Medulla oblongata (tissue), 1 donor: ENCODE measurements around the gene FSTL5.
A peak's percentile ranks its signal among the peaks of the same experiment; 100 is the strongest.
"Not testable (repeated sequence)": the region's sequence is repeated elsewhere in the genome, so short reads cannot be mapped to it uniquely, and the experiment has no call there.

Experiments
- DNase-seq: peaks from one replicate; pipeline ENCODE4 v3.0.0-alpha.2; 2015; ENCODE audit errors: extremely low spot score

Gene FSTL5

GRCh38 chr4:161829591-161829990 lies 334.2 kb downstream of the FSTL5 start:
- no peak for DNase-seq

DNA sequence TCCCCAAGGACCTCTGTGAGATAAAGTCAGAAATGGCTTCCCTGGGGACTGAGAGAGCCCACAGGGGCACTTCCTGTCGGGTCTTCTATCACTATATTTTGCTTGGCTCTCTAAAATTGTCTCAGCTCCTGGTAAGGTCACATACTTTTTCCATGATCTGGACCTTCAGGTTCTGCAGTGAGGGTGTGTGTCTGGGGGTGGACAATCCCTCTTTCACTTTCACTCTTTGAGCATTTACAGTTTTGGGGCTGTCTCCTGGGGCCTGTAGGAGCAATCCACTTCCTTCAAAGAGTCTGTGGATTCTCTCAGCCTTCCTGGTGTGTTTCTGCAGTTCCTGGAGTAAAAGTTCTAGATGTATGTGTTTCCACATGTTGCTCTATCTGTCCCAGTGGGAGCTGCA lies 335.7 kb downstream of the FSTL5 start:
- DNase-seq, result no peak

DNA sequence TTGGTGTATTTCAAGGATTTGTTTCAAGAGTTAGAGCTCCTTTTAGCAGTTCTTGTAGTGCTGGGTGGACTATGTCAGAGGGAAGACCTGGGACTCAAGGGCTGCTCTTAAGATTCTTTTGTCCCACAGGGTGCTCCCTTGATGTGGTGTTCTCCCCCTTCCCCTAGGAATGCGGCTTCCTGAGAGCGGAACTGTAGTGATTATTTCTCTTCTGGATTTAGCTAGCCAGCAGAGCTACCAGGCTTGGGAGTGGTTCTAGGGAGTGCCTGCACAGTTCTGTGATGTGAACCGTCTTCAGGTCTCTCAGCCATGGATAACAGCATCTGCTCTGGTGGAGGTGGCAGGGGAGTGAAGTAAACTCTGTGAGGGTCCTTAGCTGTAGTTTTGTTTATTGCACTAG lies 336.8 kb downstream of the FSTL5 start:
- no peak for DNase-seq

DNA sequence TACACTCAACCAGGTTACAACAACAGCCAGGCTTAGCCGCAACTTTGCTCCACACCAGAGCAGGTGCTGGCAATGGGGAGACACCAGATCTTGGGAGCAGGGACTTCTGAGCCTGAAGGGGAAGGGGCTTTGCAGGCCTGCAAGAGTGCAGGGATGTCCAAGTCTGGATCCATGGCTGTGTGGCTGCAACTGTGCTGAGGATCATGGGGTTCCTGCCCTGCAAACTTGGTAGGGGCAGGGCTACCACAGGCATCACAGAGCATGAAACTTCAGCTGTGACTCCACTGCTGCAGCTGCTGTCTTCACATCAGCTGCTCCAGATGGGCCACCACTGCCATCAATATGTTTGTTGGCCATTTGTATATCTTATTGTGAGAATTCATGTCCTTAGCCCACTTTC lies 340.4 kb downstream of the FSTL5 start:
- no peak for DNase-seq

GRCh38 chr4:161822174-161822573 lies 341.6 kb downstream of the FSTL5 start:
- no peak for DNase-seq

- no peak for DNase-seq
These were observed 345.9 kb downstream of the FSTL5 start for GRCh38 chr4:161817914-161818313.

DNA sequence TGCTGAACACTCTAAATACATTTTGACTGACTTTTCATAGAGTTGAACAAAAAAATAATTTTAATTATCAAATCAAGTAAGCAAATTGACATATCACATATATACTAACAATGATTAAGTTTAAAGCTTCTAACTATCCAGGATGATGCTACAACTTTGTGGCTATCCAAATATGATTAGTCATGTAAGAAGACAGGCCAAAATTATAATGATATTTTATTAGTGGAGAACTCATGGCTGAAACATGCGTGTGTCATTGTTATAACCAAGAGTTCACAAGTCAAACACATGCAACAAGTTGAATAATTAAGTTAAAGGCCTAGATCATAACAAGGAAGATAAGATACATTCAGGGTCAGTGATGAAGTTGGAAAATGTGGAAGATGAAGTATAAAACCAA lies 346.8 kb downstream of the FSTL5 start:
- DNase-seq, result no peak

DNA sequence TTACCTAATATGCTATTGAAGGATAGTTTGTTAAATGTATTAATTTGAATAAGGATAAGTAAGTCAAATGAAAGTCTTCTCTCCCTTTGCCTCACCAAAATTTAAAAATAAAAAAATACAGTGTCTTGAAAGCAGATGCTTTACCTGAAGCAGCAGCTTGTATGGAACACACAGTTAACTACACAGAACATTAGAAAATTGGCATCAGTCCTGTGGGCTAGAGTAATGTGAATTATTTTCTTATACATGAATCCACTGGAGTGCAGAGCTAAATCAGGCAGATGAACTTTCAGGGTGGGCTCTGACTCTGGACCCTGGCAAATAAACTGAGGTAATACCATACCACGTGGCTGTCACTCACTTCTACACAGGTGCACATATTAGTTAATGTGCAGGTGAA lies 348.0 kb downstream of the FSTL5 start:
- DNase-seq, result no peak

- DNase-seq, result no peak
These were observed 349.9 kb downstream of the FSTL5 start for GRCh38 chr4:161813889-161814288.

DNA sequence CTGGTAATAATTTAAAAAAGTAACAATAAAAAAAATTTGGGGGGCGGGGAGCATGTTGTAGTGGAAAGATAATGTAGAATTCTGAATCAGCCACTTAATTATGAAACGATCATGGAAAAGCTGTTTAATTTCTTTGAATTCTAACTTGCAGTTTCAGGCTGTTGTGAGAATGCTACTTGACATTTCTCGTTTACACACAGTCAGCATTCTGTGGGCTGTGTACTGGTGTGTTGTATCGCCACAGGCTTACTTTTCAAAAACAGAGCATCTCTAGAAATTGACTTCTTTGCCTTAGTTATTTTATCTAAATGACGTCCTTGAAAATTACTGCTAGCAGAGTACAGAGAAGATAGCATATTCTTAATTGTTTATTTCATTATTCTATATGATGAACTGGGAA lies 350.4 kb downstream of the FSTL5 start:
- no peak for DNase-seq

DNA sequence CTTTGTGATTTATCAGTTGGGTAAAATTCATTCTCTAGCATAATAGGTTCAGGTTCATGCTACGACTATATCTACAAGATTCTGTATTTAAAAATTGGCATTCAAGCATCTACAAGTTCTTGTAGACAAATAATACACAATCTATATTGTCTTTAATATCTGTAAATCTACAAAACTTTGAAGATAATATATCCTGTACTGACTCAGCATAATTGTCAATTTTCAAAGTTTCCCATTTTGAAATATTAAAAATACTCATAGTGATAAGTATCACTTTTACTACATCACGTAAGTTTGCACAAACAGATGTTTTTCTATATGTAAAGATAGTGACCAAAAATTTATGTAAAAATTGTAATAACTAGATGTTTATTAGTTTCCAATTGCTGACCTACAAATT lies 360.6 kb downstream of the FSTL5 start:
- DNase-seq, result no peak

DNA sequence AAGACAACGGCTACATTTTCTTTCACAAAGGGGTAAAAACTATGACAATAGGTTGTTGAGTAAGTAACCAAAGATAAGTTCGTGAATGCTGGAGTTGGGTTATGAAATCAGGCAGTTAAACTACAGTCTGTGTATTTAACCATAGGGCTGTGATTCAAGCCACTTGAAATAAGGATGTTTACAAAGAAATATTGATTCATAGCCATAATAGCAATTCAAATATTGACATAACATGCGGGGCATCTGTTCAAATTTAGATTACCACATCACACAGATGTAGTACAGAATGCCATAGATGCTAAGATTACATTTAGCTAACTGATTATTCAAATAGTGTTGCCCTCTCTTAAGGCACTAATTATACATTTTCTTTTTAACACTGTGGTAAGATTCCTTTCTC lies 364.1 kb downstream of the FSTL5 start:
- DNase-seq, result no peak

GRCh38 chr4:161792991-161793390 lies 370.8 kb downstream of the FSTL5 start:
- no peak for DNase-seq

- DNase-seq, result no peak
These were observed 371.8 kb downstream of the FSTL5 start for GRCh38 chr4:161791796-161792556.

GRCh38 chr4:161767116-161767515 lies 396.7 kb downstream of the FSTL5 start:
- DNase-seq, result no peak

DNA sequence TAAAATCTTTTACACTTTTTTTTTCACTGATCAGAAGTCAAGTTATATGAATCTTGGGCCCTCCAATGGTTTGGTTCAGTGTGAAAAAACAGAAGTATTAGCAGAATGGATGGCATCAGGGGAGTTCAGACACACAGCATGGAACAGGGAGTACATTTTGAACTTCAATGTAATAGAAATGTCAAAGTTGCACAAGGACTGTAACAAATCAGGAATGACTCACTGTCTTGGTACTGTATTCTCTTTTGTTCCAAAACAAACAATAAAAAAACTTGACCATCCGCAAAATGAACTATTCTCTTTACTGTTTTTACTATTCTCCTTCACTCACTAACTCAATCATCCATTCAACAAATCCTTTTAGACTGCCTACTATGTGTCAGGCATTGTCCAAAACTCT lies 401.0 kb downstream of the FSTL5 start:
- no peak for DNase-seq

- DNase-seq, result no peak
These were observed 403.8 kb downstream of the FSTL5 start for GRCh38 chr4:161760008-161760407.

DNA sequence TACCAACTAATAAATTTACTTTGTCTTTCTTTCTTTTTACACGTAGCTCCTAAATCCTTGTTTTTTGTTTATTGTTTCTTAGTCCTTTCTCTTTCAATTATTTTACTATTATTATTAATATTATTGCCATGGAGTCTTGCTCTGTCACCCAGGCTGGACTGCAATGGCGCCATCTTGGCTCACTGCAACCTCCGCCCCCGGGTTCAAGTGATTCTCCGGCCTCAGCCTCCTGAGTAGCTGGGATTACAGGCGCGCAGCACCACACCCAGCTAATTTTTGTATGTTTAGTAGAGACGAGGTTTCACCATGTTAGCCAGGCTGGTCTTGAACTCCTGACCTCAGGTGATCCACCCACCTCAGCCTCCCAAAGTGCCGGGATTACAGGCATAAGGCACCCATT lies 405.4 kb downstream of the FSTL5 start:
- DNase-seq, result not testable (repeated sequence)

DNA sequence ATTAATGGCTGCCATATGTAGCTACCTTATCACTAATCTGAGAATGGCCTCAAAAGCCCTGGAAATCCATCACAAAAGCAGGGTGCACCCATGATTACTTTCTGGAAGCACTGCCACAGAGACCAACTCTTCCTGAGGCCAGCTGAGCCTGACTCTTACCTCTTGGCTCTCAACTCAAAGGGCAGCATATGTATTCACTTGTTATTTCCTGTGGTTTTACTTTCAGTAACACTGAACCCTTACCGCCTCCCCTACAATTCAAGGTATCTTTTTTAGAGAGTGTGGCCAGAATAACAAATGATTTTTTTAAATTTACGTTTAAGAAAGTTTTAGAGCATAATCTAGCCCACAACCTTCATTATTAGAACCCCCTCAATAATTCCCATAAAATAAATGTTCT lies 434.9 kb downstream of the FSTL5 start:
- no peak for DNase-seq

DNA sequence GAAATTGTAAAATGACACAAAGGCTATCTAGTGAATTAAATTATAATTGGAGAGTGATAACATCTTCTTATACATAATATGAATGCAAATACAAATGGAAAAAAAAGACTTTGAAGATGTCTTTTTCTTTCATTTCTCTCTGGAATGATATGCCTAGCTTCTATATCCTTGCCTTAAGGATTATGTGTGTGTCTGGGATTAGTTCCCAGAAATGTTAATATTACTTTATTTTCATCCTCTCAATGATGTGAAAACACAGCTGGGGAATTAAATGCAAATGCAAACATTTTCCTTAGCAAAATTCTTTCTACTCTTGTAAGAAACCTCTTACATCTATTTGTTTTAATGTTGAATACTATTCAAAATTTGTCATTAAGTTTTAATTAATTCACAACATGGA lies 441.9 kb downstream of the FSTL5 start:
- DNase-seq, result no peak

- DNase-seq, result no peak
These were observed 446.7 kb downstream of the FSTL5 start for GRCh38 chr4:161717084-161717483.

- no peak for DNase-seq
These were observed 448.9 kb downstream of the FSTL5 start for GRCh38 chr4:161714931-161715330.

DNA sequence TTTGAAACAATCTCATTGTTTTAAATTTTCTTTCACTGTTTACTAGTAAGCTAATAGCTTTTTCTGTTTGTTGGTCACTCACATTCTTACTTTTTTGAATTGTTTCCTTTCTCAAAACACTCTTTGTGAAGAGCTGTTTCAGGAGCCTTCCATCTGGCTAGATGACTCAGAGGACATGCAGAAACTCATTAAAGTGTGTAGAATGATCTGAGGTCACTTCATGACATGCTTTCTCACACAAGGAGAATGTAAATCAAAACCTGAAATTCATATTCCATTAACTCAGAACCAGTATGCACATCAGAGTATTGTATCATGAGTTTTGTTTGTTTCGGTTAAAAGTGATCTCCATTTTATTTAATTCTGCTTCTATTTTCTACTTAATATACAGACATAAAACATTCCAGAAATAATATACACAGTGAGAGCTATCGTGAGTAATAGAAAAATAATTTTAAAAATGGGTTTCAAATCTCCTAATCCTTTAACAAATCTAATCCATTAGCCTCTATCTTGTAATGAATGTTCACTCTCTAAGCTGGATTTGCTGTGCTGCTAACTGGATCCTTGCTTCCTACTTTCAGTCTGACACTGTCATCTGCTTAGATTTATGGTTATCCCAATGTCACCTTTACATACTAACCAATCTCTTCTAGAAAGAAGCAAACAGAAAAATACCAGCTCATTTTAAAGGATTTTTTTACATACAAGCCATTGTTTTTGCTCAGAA lies 449.6 kb downstream of the FSTL5 start:
- DNase-seq, result peak; percentile 23
